Measurements from ENCODE around the gene PTPRA. TPM values are rescaled to one million over a fixed set of nuclear protein-coding genes. Genes with fewer than 3 reads are reported as not detected.

Gene PTPRA
- total and polyA plus RNA-seq, 9 of the 15 experiments (the other 6 are each of a cell fraction or from before 2014, with no cell fraction given), result 3.4 to 80.5 (median 28.0) TPM

- TF ChIP-seq, protein P1, sequence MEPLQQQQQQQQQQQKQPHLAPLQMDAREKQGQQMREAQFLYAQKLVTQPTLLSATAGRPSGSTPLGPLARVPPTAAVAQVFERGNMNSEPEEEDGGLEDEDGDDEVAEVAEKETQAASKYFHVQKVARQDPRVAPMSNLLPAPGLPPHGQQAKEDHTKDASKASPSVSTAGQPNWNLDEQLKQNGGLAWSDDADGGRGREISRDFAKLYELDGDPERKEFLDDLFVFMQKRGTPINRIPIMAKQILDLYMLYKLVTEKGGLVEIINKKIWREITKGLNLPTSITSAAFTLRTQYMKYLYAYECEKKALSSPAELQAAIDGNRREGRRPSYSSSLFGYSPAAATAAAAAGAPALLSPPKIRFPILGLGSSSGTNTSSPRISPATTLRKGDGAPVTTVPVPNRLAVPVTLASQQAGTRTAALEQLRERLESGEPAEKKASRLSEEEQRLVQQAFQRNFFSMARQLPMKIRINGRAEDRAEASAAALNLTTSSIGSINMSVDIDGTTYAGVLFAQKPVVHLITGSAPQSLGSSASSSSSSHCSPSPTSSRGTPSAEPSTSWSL (CRISPR knock-in tag; IDR thresholded peaks at IDR 0.05; ENCODE audit: borderline replicate concordance), result no peak
- TF ChIP-seq NCOA6 (IDR thresholded peaks at IDR 0.05) (no peak), ESRRA (IDR thresholded peaks at IDR 0.05; ENCODE audit: borderline replicate concordance, low read depth) (no peak; the same call in 1 of the 2 replicates), PKNOX1 (IDR thresholded peaks at IDR 0.05) (peak; percentile 42; the same call in 1 of the 2 replicates), ZBTB40 (IDR thresholded peaks at IDR 0.05) (peak; percentile 76), ZBTB40 (CRISPR knock-in tag; IDR thresholded peaks at IDR 0.05) (no peak), NRF1 (conservative IDR thresholded peaks at IDR 0.05 in 1 of 2, IDR thresholded peaks at IDR 0.05 in 1 of 2) (peak; percentile 56 to 63), ELF2 (CRISPR knock-in tag; IDR thresholded peaks at IDR 0.05) (peak; percentile 70; the same call in 1 of the 2 replicates), ZNF165 (CRISPR knock-in tag; IDR thresholded peaks at IDR 0.05; ENCODE audit: borderline replicate concordance) (no peak), ZFX (CRISPR knock-in tag; IDR thresholded peaks at IDR 0.05) (peak; percentile 87)
Measured at GRCh38 chr20:3045816-3046676, 172.8 kb downstream of the PTPRA start, which contains the start of gene MRPS26 (continued).

Data from K562 (cell line).